GM23248 (cell line): Measurements from ENCODE around the gene PTPRK. TPM values are rescaled to one million over a fixed set of nuclear protein-coding genes. Genes with fewer than 3 reads are reported as not detected.

Experiments used
- DNase-seq: peaks from one replicate; pipeline ENCODE4 v3.0.0-alpha.2; 2015
- H2AFZ ChIP-seq: fragments of 200-600 bp; sonication (generic); 2 replicates; pipeline ENCODE4 v1.6.1; 2016; ENCODE audit warnings: antibody characterized with exemption
- H3F3A ChIP-seq: fragments of 200-600 bp; sonication (generic); 2 replicates; pipeline ENCODE4 v1.6.1; 2016; ENCODE audit warnings: mild to moderate bottlenecking, antibody characterized with exemption, mixed run types; ENCODE audit not compliant: insufficient read depth
- H3K27ac ChIP-seq: fragments of 200-600 bp; sonication (generic); 2 replicates; pipeline ENCODE4 v1.5.1; 2016; ENCODE audit warnings: mild to moderate bottlenecking
- H3K27me3 ChIP-seq: fragments of 200-600 bp; sonication (generic); replicated peaks from 2 replicates; pipeline ENCODE4 v1.6.1; 2016; ENCODE audit warnings: mild to moderate bottlenecking; ENCODE audit not compliant: insufficient read depth
- H3K36me3 ChIP-seq: fragments of 200-600 bp; sonication (generic); 2 replicates; pipeline ENCODE4 v1.6.1; 2016; ENCODE audit warnings: low read depth, mild to moderate bottlenecking
- H3K4me1 ChIP-seq: fragments of 200-600 bp; sonication (generic); 2 replicates; pipeline ENCODE4 v1.6.1; 2016; ENCODE audit warnings: mild to moderate bottlenecking; ENCODE audit not compliant: insufficient read depth
- H3K4me2 ChIP-seq: fragments of 200-600 bp; sonication (generic); one replicate; pipeline ENCODE4 v1.6.1; 2016; ENCODE audit warnings: mild to moderate bottlenecking; ENCODE audit not compliant: unreplicated experiment
- H3K4me3 ChIP-seq: fragments of 200-600 bp; sonication (generic); 2 replicates; pipeline ENCODE4 v1.5.1; 2016; ENCODE audit warnings: mild to moderate bottlenecking
- H3K79me2 ChIP-seq: fragments of 200-600 bp; sonication (generic); 2 replicates; pipeline ENCODE4 v1.6.1; 2016; ENCODE audit warnings: mild to moderate bottlenecking; ENCODE audit not compliant: insufficient read depth
- H3K9ac ChIP-seq: fragments of 200-600 bp; sonication (generic); 2 replicates; pipeline ENCODE4 v1.6.1; 2016; ENCODE audit warnings: mild to moderate bottlenecking
- H3K9me2 ChIP-seq: fragments of 200-600 bp; sonication (generic); 2 replicates; pipeline ENCODE4 v1.6.1; 2016; ENCODE audit warnings: mixed run types, mild to moderate bottlenecking, moderate library complexity; ENCODE audit not compliant: insufficient read depth
- H3K9me3 ChIP-seq: fragments of 200-600 bp; sonication (generic); one replicate; pipeline ENCODE4 v1.6.1; 2017; ENCODE audit warnings: low read depth
- H4K20me1 ChIP-seq: fragments of 200-600 bp; sonication (generic); 2 replicates; pipeline ENCODE4 v1.6.0; 2016; ENCODE audit not compliant: insufficient read depth
- EZH2 ChIP-seq: fragments of 200-600 bp; sonication (generic); IDR thresholded peaks from 2 replicates; pipeline ENCODE4 v1.6.1; 2018; ENCODE audit warnings: antibody characterized with exemption, mild to moderate bottlenecking; ENCODE audit not compliant: insufficient read depth, poor library complexity, severe bottlenecking
- EZH2phosphoT487 ChIP-seq: fragments of 200-600 bp; sonication (generic); IDR thresholded peaks from 2 replicates; pipeline ENCODE4 v1.6.1; 2018; ENCODE audit warnings: antibody characterized with exemption, moderate library complexity, mild to moderate bottlenecking, low read depth; ENCODE audit not compliant: insufficient read depth
- WGBS, 2 experiments: methylation state at CpG; one replicate each; pipeline ENCODE4 v1.1.6; 2015 to 2017; ENCODE audit warnings: low lambda C conversion rate in 2 of 2, low coverage in 1 of 2; ENCODE audit errors: missing lambda C conversion rate in 2 of 2; 5-methylcytosine and 5-hydroxymethylcytosine counted together
- in situ Hi-C: fragments of 300-500 bp; cut with MboI; formaldehyde crosslinking; loops from 2 replicates; pipeline ENCODE4 v1.15.0; 2020
- polyA plus RNA-seq: library from polyadenylated mRNA; unstranded; fragments of >200 nt; fragmentation: Nextera tagmentation; extraction: Ambion mirVana; gene quantifications from 2 replicates; pipeline ENCODE4 v1.2.1, GENCODE V29; 2016
- total RNA-seq: library from RNA; depleted of rRNA; stranded (reverse); fragments of >200 nt; shearing (Covaris generic); gene quantifications from 2 replicates; pipeline ENCODE4 v1.2.3, GENCODE V29; 2014

PTPRK gene
- total and polyA plus RNA-seq, 2 experiments from 2014 or later = 22.3 to 34.5 TPM

DNA sequence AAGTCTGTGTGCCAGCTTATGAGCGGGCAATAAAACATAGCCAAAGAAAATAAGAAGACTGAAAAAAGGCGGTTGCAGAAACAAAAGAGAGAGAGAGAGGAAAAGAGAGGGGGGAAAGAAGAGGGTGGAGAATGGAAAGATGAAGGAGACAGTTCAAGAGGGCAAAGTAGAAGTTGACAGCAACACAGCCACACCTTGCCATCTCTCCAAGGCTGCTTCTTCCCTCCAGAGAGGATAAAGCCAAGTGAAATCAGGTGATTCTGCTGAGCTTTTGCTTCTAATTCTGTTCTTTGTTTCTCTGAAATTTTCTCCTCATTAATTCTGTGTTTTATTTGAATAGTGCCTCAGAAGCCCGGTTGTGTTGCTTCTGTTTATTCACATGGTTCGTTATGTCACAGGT, 48.5 kb downstream of the PTPRK start:
- no peaks in the 10 kb centered on the region for H3K27me3 ChIP-seq
- H4K20me1 ChIP-seq = no peaks in the 10 kb centered on the region
- no peaks in the 10 kb centered on the region for H3K9me3 ChIP-seq
- H3K4me1 ChIP-seq = peaks cover 38% of the 10 kb centered on the region
- peaks cover 11% of the 10 kb centered on the region for H3F3A ChIP-seq
- DNase-seq = no peak
- H3K36me3 ChIP-seq = no peaks in the 10 kb centered on the region
- H3K27ac ChIP-seq = no peak overlapping the region
- no peaks in the 10 kb centered on the region for H3K9me2 ChIP-seq
- no peak for TF ChIP-seq EZH2phosphoT487
- no peak overlapping the region for H3K4me2 ChIP-seq
- WGBS, 2 experiments = 93 to 96% methylated on average over 4 of the region's 4 CpGs
- H3K4me3 ChIP-seq = no peak overlapping the region
- H2AFZ ChIP-seq = no peak overlapping the region
- in situ Hi-C loops = no loop called here
- no peak overlapping the region for H3K9ac ChIP-seq
- peaks cover 36% of the 10 kb centered on the region for H3K79me2 ChIP-seq

DNA sequence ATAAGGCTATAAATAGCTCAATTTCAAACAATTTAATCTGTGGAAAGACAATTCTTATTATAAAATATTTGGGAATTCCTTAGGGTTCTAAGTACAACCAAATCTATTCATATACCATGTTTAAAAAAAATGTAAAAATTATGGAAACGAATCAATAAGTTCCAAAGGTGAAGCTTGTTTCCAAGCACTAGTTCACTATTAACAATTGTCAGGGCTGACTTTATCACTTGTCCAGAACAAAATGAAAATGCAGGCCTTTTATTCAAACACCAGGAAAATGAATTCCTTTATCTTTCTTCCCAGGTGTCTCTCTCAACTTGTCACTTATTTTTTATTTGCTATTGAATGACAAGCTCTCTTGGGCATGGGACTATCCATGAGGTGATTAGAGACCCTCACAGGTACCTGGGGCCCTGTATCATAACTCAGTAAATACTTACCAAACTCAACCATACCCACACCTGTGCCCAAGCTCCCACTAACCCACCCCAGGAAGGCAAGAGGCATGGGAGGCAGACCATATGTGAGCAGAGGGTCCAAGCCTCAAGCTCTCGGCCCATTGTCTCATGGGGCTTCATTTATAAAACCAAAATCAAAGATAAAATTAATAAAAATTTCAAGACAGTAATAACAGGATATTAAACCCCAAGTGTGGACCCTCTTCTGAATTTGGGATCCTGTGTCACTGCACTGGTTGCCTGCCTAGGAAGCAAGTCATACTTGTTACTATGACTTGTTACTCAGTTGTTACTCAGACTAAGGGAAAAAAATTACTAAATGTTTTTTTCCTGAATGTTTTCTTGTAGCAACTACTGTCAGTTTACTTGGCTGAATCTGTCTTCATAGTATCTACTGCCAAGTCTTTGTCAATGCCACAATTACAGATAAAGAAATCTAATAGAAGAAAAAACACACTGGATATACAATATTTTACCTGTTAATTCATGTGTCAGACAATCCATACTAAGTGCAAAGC, 54.7 kb downstream of the PTPRK start:
- Histone ChIP-seq H2AFZ (no peak overlapping the region), H3K27ac (no peak overlapping the region), H3K9me3 (no peaks in the 10 kb centered on the region), H3K4me3 (no peak overlapping the region), H3K9me2 (no peaks in the 10 kb centered on the region), H3K4me2 (no peak overlapping the region), H3K9ac (no peak overlapping the region), H3K27me3 (no peaks in the 10 kb centered on the region), H4K20me1 (no peaks in the 10 kb centered on the region), H3K4me1 (peaks cover 19% of the 10 kb centered on the region), H3K79me2 (peaks cover 35% of the 10 kb centered on the region), H3K36me3 (no peaks in the 10 kb centered on the region), H3F3A (peaks cover 8% of the 10 kb centered on the region; the same call in 1 of the 2 replicates)
- WGBS, 2 experiments = 53 to 73% methylated on average over 2 of the region's 2 CpGs
- DNase-seq = peak; percentile 46
- TF ChIP-seq EZH2 = no peak
- TF ChIP-seq EZH2phosphoT487 = no peak
- in situ Hi-C loops = no loop called here

DNA sequence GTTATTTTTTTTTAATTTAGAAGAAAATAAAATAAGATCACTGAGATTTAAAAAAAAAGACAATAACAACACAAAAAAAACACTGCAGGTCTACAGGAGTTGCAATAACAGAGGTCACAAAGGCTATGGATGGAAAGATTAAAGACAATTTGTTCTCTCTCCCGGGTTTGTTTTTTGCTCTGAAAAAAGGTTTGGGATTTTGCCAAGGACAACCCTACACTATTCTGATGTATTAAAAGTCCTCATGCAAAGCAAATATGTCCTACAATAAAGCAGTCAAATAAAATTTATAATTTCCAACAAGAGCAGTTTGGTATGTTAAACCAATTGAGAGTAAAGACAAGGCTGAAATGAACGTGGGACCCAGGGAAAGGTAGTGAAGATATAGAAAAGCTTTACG, 55.6 kb downstream of the PTPRK start:
- DNase-seq = no peak
- H3F3A ChIP-seq = peaks cover 8% of the 10 kb centered on the region; the same call in 1 of the 2 replicates
- H3K27ac ChIP-seq = no peak overlapping the region
- no peak overlapping the region for H3K9ac ChIP-seq
- no peak overlapping the region for H2AFZ ChIP-seq
- peaks cover 43% of the 10 kb centered on the region for H3K79me2 ChIP-seq
- no peaks in the 10 kb centered on the region for H4K20me1 ChIP-seq
- WGBS, 2 experiments = 72% methylated on average over 3 of the region's 3 CpGs
- H3K4me1 ChIP-seq = peaks cover 19% of the 10 kb centered on the region
- no peak overlapping the region for H3K4me2 ChIP-seq
- no peaks in the 10 kb centered on the region for H3K9me2 ChIP-seq
- TF ChIP-seq EZH2phosphoT487 = no peak
- TF ChIP-seq EZH2 = no peak
- H3K4me3 ChIP-seq = no peak overlapping the region
- in situ Hi-C loops = no loop called here
- H3K27me3 ChIP-seq = no peaks in the 10 kb centered on the region
- no peaks in the 10 kb centered on the region for H3K36me3 ChIP-seq
- H3K9me3 ChIP-seq = no peaks in the 10 kb centered on the region

DNA sequence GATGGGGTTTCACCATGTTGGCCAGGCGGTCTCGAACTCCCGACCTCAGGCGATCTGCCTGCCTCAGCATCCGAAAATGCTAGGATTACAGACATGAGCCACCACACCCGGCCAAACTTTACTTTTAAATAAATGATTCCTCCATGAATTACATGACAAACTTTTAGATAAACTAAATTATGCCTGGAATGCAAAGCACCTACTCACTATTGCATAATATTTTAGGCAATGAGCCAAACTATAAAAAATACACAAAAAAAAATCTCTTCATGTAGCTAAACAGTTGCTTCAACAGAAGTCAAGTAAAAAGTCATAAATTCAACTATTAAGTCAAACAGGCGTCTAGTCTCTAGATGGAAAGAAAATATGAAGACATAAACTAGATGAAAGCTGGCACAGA, 56.5 kb downstream of the PTPRK start:
- Histone ChIP-seq H3K27ac (no peak overlapping the region), H3K27me3 (no peaks in the 10 kb centered on the region), H4K20me1 (no peaks in the 10 kb centered on the region), H3K4me1 (peaks cover 18% of the 10 kb centered on the region), H2AFZ (no peak overlapping the region), H3F3A (peaks cover 8% of the 10 kb centered on the region; the same call in 1 of the 2 replicates), H3K4me3 (no peak overlapping the region), H3K9me3 (no peaks in the 10 kb centered on the region), H3K9ac (no peak overlapping the region), H3K79me2 (peaks cover 48% of the 10 kb centered on the region), H3K36me3 (no peaks in the 10 kb centered on the region), H3K9me2 (no peaks in the 10 kb centered on the region), H3K4me2 (no peak overlapping the region)
- TF ChIP-seq EZH2phosphoT487 (no peak), EZH2 (no peak)
- in situ Hi-C loops = no loop called here
- 86 to 92% methylated on average over 7 of the region's 7 CpGs for WGBS, 2 experiments
- peak; percentile 21 for DNase-seq
